Measurements from ENCODE around the gene SPHK2. TPM values are rescaled to one million over a fixed set of nuclear protein-coding genes. Genes with fewer than 3 reads are reported as not detected.

SPHK2 gene
- total and polyA plus RNA-seq, 11 donors: 5.6 to 13.1 (median 9.5) TPM

DNA sequence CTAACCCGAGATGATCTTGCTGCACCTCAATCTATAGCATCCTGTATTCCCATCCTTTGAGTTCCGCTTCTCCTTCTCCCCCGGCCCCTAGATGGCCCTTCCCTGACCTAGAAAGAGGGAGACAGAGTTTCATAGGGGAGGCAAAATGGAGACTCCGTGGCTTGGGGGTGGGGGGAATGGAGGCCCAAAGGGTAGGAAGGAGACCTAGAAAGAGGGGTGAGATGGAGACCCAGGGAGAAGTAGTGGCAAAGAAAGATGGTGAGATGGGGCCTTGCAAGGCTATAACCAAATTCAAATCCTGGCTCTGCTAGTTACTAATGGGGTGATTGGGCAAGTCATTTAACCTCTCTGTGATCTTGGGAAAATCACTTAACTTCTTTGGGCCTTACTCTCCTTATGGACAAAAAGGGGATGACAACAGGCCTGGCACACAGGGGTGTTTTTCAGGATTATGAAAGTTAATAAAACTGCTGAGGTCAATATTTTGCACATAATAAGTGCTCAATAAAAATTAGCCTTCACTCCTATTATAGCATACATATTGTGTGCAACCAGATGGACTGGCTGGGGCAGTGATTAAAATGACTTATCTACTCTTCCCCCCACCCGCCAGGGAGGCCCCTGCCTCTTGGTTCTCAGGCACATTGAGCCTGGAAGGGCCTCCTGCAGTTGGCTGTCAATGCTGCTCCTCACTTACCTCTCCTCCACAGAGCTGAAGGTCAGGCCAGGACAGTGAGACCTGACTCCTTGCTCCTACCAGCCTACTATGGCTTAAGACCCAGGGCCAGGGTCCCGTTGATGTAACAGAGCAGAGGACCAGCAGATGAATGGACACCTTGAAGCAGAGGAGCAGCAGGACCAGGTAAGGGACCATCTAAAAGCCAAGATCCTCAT lies 633 bp downstream of the SPHK2 start:
- peaks cover 2 to 40% (median 29%) of the 10 kb centered on the region in 9 donors for H3K36me3 ChIP-seq
- intact Hi-C loops (cut with DNase I): loop anchor here in 2 of 10 donors (2.0 to 10.0 kb wide), 3 partner anchors 17 to 1025 kb away; partner anchors contain the start of genes DBP (in 1 of the 2), RRAS (in 1 of the 2) and SCAF1 (in 1 of the 2)
- H3K4me3 ChIP-seq: peak overlapping the region; percentile 35 to 97 (median 88)
- no peaks in the 10 kb centered on the region for H3K9me3 ChIP-seq
- no peak for ATAC-seq
- peaks cover 0 to 6% (median 0%) of the 10 kb centered on the region in 9 donors for H3K27me3 ChIP-seq
- DNase-seq: no peak
- H3K4me1 ChIP-seq: peaks cover 12 to 76% (median 42%) of the 10 kb centered on the region in 12 donors
- peak overlapping the region; percentile 81 to 95 (median 92) for H3K27ac ChIP-seq
- 31 to 37% (median 34%) methylated on average over 6 of the region's 6 CpGs for WGBS, 4 donors
- no peak for TF ChIP-seq POLR2A (IDR thresholded peaks at IDR 0.05)
- TF ChIP-seq, protein P1, sequence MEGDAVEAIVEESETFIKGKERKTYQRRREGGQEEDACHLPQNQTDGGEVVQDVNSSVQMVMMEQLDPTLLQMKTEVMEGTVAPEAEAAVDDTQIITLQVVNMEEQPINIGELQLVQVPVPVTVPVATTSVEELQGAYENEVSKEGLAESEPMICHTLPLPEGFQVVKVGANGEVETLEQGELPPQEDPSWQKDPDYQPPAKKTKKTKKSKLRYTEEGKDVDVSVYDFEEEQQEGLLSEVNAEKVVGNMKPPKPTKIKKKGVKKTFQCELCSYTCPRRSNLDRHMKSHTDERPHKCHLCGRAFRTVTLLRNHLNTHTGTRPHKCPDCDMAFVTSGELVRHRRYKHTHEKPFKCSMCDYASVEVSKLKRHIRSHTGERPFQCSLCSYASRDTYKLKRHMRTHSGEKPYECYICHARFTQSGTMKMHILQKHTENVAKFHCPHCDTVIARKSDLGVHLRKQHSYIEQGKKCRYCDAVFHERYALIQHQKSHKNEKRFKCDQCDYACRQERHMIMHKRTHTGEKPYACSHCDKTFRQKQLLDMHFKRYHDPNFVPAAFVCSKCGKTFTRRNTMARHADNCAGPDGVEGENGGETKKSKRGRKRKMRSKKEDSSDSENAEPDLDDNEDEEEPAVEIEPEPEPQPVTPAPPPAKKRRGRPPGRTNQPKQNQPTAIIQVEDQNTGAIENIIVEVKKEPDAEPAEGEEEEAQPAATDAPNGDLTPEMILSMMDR (IDR thresholded peaks at IDR 0.05): no peak

DNA sequence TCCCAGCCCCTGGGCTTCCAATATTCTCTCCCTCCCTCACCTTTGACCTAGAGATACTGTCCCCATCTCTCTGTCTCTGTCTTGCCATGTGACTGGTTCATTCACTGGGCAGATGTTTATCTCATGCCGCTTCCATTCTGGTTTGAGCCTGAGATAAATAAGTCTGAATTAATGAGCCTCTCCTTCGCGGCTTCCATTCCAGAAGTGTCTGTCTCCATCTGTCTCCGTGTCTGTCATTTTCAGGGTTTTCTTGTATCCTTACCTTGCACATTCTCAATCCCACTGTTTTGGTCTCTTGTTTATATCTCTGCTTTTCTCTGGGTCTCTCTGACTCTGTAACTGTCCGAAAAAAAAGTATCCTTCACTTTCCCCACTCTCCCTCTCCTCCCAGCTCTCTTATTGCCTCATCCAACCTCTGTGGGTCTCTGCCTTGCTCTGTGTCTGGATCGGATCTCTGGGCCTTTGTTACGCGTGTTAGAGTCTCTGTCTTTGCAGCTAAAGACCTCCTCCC lies 4.3 kb downstream of the SPHK2 start:
- H3K27ac ChIP-seq: peak overlapping the region in 11 of 12 donors; percentile 61 to 92 (median 67)
- ATAC-seq (no peak), DNase-seq (no peak)
- peak overlapping the region in 10 of 12 donors; percentile 9 to 61 (median 52) for H3K4me3 ChIP-seq
- H3K36me3 ChIP-seq: peaks cover 0 to 22% (median 9%) of the 10 kb centered on the region in 9 donors
- intact Hi-C loops (cut with DNase I): loop anchor here in 1 of 10 donors (10.0 kb wide), 1 partner anchor 1021 kb away; the partner anchor contains the start of genes RRAS and SCAF1
- H3K9me3 ChIP-seq: no peaks in the 10 kb centered on the region
- H3K4me1 ChIP-seq: peaks cover 0 to 54% (median 28%) of the 10 kb centered on the region in 12 donors
- H3K27me3 ChIP-seq: peaks cover 0 to 6% (median 0%) of the 10 kb centered on the region in 9 donors
- TF ChIP-seq, protein P1 (IDR thresholded peaks at IDR 0.05): no peak
- no peak for TF ChIP-seq POLR2A (IDR thresholded peaks at IDR 0.05)
- WGBS, 4 donors: 23 to 30% (median 28%) methylated on average over 8 of the region's 8 CpGs

GRCh38 chr19:48624067-48624594 lies 4.8 kb downstream of the SPHK2 start:
- intact Hi-C loops (cut with DNase I): loop anchor here in 1 of 10 donors (10.0 kb wide), 1 partner anchor 1021 kb away; the partner anchor contains the start of genes RRAS and SCAF1
- no peak for TF ChIP-seq POLR2A (IDR thresholded peaks at IDR 0.05)
- TF ChIP-seq, protein P1 (IDR thresholded peaks at IDR 0.05): no peak
- WGBS, 4 donors: 1 to 2% (median 1%) methylated on average over 30 to 40 of the region's 40 CpGs
- H3K4me3 ChIP-seq: peak overlapping the region; percentile 33 to 64 (median 52)
- H3K27me3 ChIP-seq: peaks cover 0 to 2% (median 0%) of the 10 kb centered on the region in 9 donors
- H3K36me3 ChIP-seq: peaks cover 0 to 22% (median 12%) of the 10 kb centered on the region in 9 donors
- peak overlapping the region in 11 of 12 donors; percentile 61 to 92 (median 68) for H3K27ac ChIP-seq
- DNase-seq: peak; percentile 98 to 99 (median 99)
- no peaks in the 10 kb centered on the region for H3K9me3 ChIP-seq
- H3K4me1 ChIP-seq: peaks cover 0 to 54% (median 28%) of the 10 kb centered on the region in 12 donors
- peak; percentile 82 to 87 (median 84) for ATAC-seq
